Progenitor cell of endocrine pancreas (in vitro differentiated cells): Measurements from ENCODE around the gene OR10A6. TPM values are rescaled to one million over a fixed set of nuclear protein-coding genes. Genes with fewer than 3 reads are reported as not detected.

Experiments
- DNase-seq: peaks from one replicate; pipeline ENCODE4 v3.0.0; 2021; ENCODE audit warnings: low spot score; ENCODE audit not compliant: unreplicated experiment
- H3K27ac Mint-ChIP-seq: 2 replicates; pipeline ENCODE4 v1.8.0; 2021; ENCODE audit warnings: mild to moderate bottlenecking, moderate library complexity, mixed read lengths
- H3K27me3 Mint-ChIP-seq: 2 replicates; pipeline ENCODE4 v1.8.0; 2021; ENCODE audit warnings: mixed read lengths
- H3K36me3 Mint-ChIP-seq: 2 replicates; pipeline ENCODE4 v1.8.0; 2022; ENCODE audit warnings: mixed read lengths; ENCODE audit not compliant: insufficient read depth
- H3K4me1 Mint-ChIP-seq: 2 replicates; pipeline ENCODE4 v1.8.0; 2021; ENCODE audit warnings: low read depth, mixed read lengths
- H3K4me3 Mint-ChIP-seq: 2 replicates; pipeline ENCODE4 v1.8.0; 2021; ENCODE audit warnings: low read depth, mild to moderate bottlenecking, moderate library complexity, mixed read lengths
- H3K9me3 Mint-ChIP-seq: 2 replicates; pipeline ENCODE4 v1.8.0; 2021; ENCODE audit warnings: low read depth, mixed read lengths
- total RNA-seq: library from RNA; stranded (reverse); gene quantifications from 2 replicates; pipeline ENCODE4 v1.2.1, GENCODE V29; 2021
- TF ChIP-seq, protein P1 (sequence below): fragments of 200-600 bp; sonication (generic); IDR thresholded peaks from one replicate; pipeline ENCODE4 v1.5.0; 2021; ENCODE audit warnings: antibody characterized with exemption, mild to moderate bottlenecking; ENCODE audit not compliant: unreplicated experiment

OR10A6 gene
- total RNA-seq, 1 donor from 2014 or later = not detected

- H3K27ac Mint-ChIP-seq = no peak overlapping the region
- H3K27me3 Mint-ChIP-seq = no peaks in the 10 kb centered on the region
- TF ChIP-seq, protein P1, sequence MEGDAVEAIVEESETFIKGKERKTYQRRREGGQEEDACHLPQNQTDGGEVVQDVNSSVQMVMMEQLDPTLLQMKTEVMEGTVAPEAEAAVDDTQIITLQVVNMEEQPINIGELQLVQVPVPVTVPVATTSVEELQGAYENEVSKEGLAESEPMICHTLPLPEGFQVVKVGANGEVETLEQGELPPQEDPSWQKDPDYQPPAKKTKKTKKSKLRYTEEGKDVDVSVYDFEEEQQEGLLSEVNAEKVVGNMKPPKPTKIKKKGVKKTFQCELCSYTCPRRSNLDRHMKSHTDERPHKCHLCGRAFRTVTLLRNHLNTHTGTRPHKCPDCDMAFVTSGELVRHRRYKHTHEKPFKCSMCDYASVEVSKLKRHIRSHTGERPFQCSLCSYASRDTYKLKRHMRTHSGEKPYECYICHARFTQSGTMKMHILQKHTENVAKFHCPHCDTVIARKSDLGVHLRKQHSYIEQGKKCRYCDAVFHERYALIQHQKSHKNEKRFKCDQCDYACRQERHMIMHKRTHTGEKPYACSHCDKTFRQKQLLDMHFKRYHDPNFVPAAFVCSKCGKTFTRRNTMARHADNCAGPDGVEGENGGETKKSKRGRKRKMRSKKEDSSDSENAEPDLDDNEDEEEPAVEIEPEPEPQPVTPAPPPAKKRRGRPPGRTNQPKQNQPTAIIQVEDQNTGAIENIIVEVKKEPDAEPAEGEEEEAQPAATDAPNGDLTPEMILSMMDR = no peak
- no peak for DNase-seq
- no peaks in the 10 kb centered on the region for H3K36me3 Mint-ChIP-seq
- H3K4me3 Mint-ChIP-seq = no peak overlapping the region
- H3K9me3 Mint-ChIP-seq = no peaks in the 10 kb centered on the region
- no peaks in the 10 kb centered on the region for H3K4me1 Mint-ChIP-seq
Measured at GRCh38 chr11:7969756-7970646, 38.9 kb upstream of the OR10A6 start.

DNA sequence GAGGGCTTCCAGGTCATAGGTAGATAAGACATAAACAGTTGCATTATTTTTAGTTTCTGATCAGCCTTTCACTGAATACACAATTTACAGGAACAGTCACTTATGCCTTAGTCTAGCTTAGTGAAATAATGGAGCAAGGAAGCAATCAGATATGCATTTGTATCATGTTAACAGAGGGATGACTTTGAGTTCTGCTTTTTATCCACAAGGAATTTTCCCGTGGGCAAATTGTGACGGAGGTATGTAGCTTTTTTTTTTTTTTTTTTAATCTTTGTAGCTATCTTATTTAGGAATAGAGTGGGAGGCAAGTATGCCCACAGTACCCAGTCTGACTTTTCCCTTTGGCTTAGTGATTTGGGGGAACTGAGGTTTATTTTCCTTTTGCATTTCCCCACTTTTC is 37.6 kb upstream of the OR10A6 start:
- H3K4me3 Mint-ChIP-seq = no peak overlapping the region

GRCh38 chr11:7967826-7968225 is 36.8 kb upstream of the OR10A6 start:
- Mint-ChIP-seq H3K4me1 (no peaks in the 10 kb centered on the region), H3K27ac (no peak overlapping the region), H3K4me3 (no peak overlapping the region), H3K27me3 (no peaks in the 10 kb centered on the region), H3K9me3 (no peaks in the 10 kb centered on the region), H3K36me3 (no peaks in the 10 kb centered on the region)
- DNase-seq = no peak
- TF ChIP-seq, protein P1 = no peak

More for the DNA sequence above, 37.6 kb upstream of the OR10A6 start:
- TF ChIP-seq, protein P1 = no peak
- Mint-ChIP-seq H3K9me3 (no peaks in the 10 kb centered on the region), H3K27ac (no peak overlapping the region), H3K4me1 (no peaks in the 10 kb centered on the region), H3K36me3 (no peaks in the 10 kb centered on the region), H3K27me3 (no peaks in the 10 kb centered on the region)
- no peak for DNase-seq

DNA sequence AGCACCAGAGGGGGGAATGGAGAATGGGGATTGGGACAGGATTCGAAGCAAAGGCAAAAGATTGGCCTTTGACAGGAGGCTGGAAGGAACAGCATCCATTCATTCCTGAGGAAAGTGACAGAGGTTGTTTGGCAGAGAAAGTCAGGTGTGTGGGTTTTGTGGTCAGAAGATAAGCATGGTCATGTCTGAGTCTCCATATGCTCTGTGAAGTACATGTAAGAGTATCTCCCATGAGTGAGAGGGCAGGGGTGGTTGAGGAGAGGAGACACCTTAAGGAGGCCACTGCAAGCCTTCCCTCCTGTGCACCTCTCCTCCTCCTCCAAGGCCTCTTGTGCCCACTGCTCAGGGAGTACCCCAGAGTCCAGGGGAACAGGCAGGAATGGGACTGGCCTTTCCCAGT is 36.0 kb upstream of the OR10A6 start:
- TF ChIP-seq, protein P1 = no peak
- H3K9me3 Mint-ChIP-seq = no peaks in the 10 kb centered on the region
- H3K27me3 Mint-ChIP-seq = no peaks in the 10 kb centered on the region
- no peak for DNase-seq
- H3K4me3 Mint-ChIP-seq = no peak overlapping the region
- H3K27ac Mint-ChIP-seq = no peak overlapping the region
- H3K36me3 Mint-ChIP-seq = no peaks in the 10 kb centered on the region
- H3K4me1 Mint-ChIP-seq = no peaks in the 10 kb centered on the region

- H3K4me3 Mint-ChIP-seq = no peak within 1 kb of the TSS
- H3K27ac Mint-ChIP-seq = no peak within 1 kb of the TSS
- no peaks in the 10 kb centered on the region for H3K27me3 Mint-ChIP-seq
- H3K4me1 Mint-ChIP-seq = no peaks in the 10 kb centered on the region
- DNase-seq = no peak
- no peaks in the 10 kb centered on the region for H3K36me3 Mint-ChIP-seq
- no peaks in the 10 kb centered on the region for H3K9me3 Mint-ChIP-seq
- TF ChIP-seq, protein P1 = no peak
Measured at GRCh38 chr11:7965386-7965785, 34.3 kb upstream of the OR10A6 start, which contains the start of gene NLRP10. Gene NLRP10, minus strand, starts transcription at chr11:7965447. Its CDS starts 1,952 bp downstream, at chr11:7963495.
